Fibroblast of villous mesenchyme (primary cell): ENCODE data around the gene NUDT19. TPM values are rescaled to one million over a fixed set of nuclear protein-coding genes. Genes with fewer than 3 reads are reported as not detected.
"Not testable (repeated sequence)": the region's sequence is repeated elsewhere in the genome, so short reads cannot be mapped to it uniquely, and the experiment has no call there.

Experiments used
- DNase-seq: peaks from one replicate; pipeline ENCODE4 v3.0.0-alpha.2; 2010; ENCODE audit warnings: low read depth
- H3K4me3 ChIP-seq: 2 replicates; pipeline ENCODE4 v1.5.1; 2011; ENCODE audit warnings: low read depth, mild to moderate bottlenecking, low read length
- CTCF ChIP-seq: IDR thresholded peaks from 2 replicates; pipeline ENCODE4 v1.5.1; 2012; ENCODE audit warnings: low read depth, mild to moderate bottlenecking, low read length; ENCODE audit not compliant: insufficient read depth
- total RNA-seq: library from RNA; depleted of rRNA; stranded (reverse); fragments of >200 nt; gene quantifications from 2 replicates; pipeline ENCODE4 v1.2.3, GENCODE V29; 2012

NUDT19 gene
- total RNA-seq, 1 donor, result 14.2 TPM

- not testable (repeated sequence) for DNase-seq, H3K4me3 ChIP-seq
Observed at GRCh38 chr19:32700129-32700528, 8.5 kb downstream of the NUDT19 start.

GRCh38 chr19:32702010-32702409 is 10.4 kb downstream of the NUDT19 start:
- DNase-seq, result no peak
- H3K4me3 ChIP-seq, result no peak overlapping the region
- TF ChIP-seq CTCF, result no peak

DNA sequence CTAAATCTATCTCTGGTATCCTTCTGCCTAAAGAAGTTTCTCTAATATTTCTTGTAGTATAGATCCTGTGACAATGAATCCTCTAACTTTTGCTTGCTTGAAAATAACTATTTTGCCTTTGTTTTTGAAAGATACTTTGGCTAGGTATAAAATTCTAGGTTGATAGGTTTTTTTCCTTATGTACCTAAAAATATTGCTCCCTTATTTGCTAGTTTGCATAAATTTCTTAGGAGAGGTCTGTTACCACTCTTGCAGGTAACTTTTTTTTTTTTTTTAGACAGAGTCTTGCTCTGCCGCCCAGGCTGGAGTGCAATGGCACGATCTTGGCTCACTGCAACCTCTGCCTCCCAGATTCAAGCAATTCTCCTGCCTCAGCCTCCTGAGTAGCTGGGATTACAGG is 12.4 kb downstream of the NUDT19 start:
- DNase-seq, H3K4me3 ChIP-seq: not testable (repeated sequence)

GRCh38 chr19:32708457-32708856 is 16.8 kb downstream of the NUDT19 start:
- H3K4me3 ChIP-seq, result no peak overlapping the region
- no peak for DNase-seq
- TF ChIP-seq CTCF, result no peak

GRCh38 chr19:32709032-32709431 is 17.4 kb downstream of the NUDT19 start:
- TF ChIP-seq CTCF, result no peak
- no peak for DNase-seq
- H3K4me3 ChIP-seq, result no peak overlapping the region

GRCh38 chr19:32711747-32712146 is 20.1 kb downstream of the NUDT19 start:
- DNase-seq, result no peak
- H3K4me3 ChIP-seq, result no peak overlapping the region
- no peak for TF ChIP-seq CTCF

DNA sequence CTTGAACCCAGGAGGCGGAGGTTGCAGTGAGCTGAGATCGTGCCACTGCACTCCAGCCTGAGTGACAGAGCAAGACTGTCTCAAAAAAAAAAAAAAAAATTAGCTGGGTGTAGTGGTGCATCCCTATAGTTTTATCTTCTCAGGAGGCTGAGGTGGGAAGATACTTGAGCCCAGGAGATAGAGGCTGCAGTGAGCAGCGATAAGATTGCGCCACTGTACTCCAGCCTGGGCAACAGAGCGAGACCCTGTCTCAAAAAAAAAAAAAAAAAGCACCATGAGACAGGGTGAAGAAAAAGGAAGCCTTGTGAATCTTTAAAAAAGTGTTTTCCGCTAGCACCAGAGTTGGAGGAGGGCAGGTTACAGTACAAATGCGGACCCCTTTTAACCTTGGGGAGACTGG is 24.6 kb downstream of the NUDT19 start:
- not testable (repeated sequence) for DNase-seq, H3K4me3 ChIP-seq

DNA sequence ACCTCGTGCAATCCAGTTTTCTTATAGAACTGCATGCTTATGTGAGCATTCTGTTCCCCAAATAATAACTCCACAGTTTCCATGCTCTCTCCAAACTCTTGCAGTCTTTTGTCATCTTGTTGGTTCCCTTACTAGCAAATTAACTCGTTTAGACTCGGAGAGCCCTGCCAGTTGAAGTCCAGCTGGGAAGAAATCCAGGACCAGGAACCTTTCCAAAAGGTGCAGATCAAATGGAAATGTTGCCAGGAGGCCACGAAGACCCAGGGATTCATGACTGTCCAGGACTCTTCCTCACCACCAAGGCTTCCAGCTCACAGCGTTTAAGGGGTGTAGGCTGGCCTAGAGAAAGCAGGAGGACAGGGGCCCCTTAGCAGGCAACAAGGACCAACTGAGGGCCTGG is 25.9 kb downstream of the NUDT19 start:
- no peak for DNase-seq
- no peak overlapping the region for H3K4me3 ChIP-seq
- TF ChIP-seq CTCF, result no peak

DNA sequence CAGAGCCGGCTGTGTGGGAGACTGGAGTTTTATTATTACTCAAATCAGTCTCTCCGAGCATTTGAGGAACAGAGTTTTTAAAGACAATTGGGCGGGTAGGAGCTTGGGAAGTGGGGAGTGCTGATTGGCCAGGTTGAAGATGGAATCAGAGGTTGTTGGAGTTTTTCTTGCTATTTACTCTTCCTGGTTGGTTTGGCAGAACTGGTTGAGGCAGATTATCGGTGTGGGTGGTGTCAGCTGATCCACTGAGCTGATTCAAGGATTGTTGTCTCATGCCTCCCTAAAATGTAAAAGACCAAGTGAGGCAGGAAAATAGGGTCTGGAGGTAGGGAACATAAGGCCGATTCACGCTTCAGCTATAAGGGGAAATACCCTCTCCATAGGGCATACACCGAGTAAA is 26.7 kb downstream of the NUDT19 start:
- no peak for DNase-seq
- no peak overlapping the region for H3K4me3 ChIP-seq
- TF ChIP-seq CTCF, result no peak
